Endothelial cell of umbilical vein (primary cell): ENCODE data around the gene RBM39. TPM values are rescaled to one million over a fixed set of nuclear protein-coding genes. Genes with fewer than 3 reads are reported as not detected.

Source experiments
- BruUV-seq: library from RNA; stranded (reverse); fragments of 400-500 nt; replicated peaks from 2 replicates; lab custom pipeline; 2021; lab: Mats Ljungman, UMichigan
- CTCF ChIA-PET: fragments of 300-600, 350-600 bp; sonication (Branson Sonifier 250); formaldehyde crosslinking; loops from one replicate; lab custom pipeline; 2021; ENCODE audit warnings: antibody characterized with exemption, inconsistent platforms; lab: Charles Lee
- POLR2A ChIA-PET: fragments of 300-600, 350-600 bp; sonication (Branson Sonifier 250); formaldehyde crosslinking; loops from one replicate; lab custom pipeline; 2021; ENCODE audit warnings: antibody characterized with exemption, inconsistent platforms; lab: Charles Lee
- DNase-seq: peaks from one replicate; pipeline ENCODE4 v3.0.0-alpha.2; 2011; ENCODE audit warnings: low read depth, low spot score
- FAIRE-seq: peaks from 2 replicates; lab custom pipeline; 2011; peaks lifted over from hg19 to GRCh38; lab: Jason Lieb, UNC
- H2AFZ ChIP-seq: 2 replicates; pipeline ENCODE4 v1.6.0; 2012; ENCODE audit warnings: low read depth, low read length, control low read depth, inconsistent platforms
- H3K27ac ChIP-seq: 2 replicates; pipeline ENCODE4 v1.5.1; 2011; ENCODE audit warnings: low read depth, mild to moderate bottlenecking, control low read depth, low read length, moderate library complexity; ENCODE audit not compliant: insufficient read depth
- H3K27me3 ChIP-seq, 2 experiments: 2 replicates each; pipeline versions ENCODE4 v1.6.0 to v1.6.1; 2011; ENCODE audit warnings: low read length in 2 of 2, mixed read lengths in 1 of 2; ENCODE audit not compliant: control insufficient read depth in 2 of 2, insufficient read depth in 2 of 2
- H3K36me3 ChIP-seq, 2 experiments: 2 replicates in 1 of 2; 3 replicates in 1 of 2; pipeline ENCODE4 v1.5.1; 2011; ENCODE audit warnings: low read length in 2 of 2, mild to moderate bottlenecking in 1 of 2, moderate library complexity in 1 of 2; ENCODE audit not compliant: control insufficient read depth in 2 of 2, insufficient read depth in 2 of 2; ENCODE audit errors: extremely low read depth in 1 of 2
- H3K4me1 ChIP-seq: 3 replicates; pipeline ENCODE4 v1.5.1; 2011; ENCODE audit warnings: mild to moderate bottlenecking, low read length; ENCODE audit not compliant: control insufficient read depth, insufficient read depth; ENCODE audit errors: extremely low read depth
- H3K4me2 ChIP-seq: 2 replicates; pipeline ENCODE4 v1.6.1; 2011; ENCODE audit warnings: low read length, control low read depth, mixed read lengths; ENCODE audit not compliant: insufficient read depth
- H3K4me3 ChIP-seq, 3 experiments: fragments of 200-600 bp in 1 of 3; sonication (generic), shearing (Covaris generic) in 1 of 3; replicated peaks in 1 of 3; 2 replicates each; pipeline ENCODE4 v1.5.1; 2011 to 2016; ENCODE audit warnings: control low read depth in 3 of 3, low read length in 3 of 3, mild to moderate bottlenecking in 2 of 3, inconsistent platforms in 1 of 3, low read depth in 1 of 3, moderate library complexity in 1 of 3; ENCODE audit not compliant: insufficient read depth in 1 of 3
- H3K79me2 ChIP-seq: 2 replicates; pipeline ENCODE4 v1.6.0; 2012; ENCODE audit warnings: low read length, inconsistent platforms; ENCODE audit not compliant: control insufficient read depth, insufficient read depth
- H3K9ac ChIP-seq: replicated peaks from 2 replicates; pipeline ENCODE3; 2011; ENCODE audit warnings: low read length, control low read depth; ENCODE audit not compliant: insufficient read depth; ENCODE audit errors: extremely low read depth
- H3K9me1 ChIP-seq: replicated peaks from 3 replicates; pipeline ENCODE4 v1.6.0; 2011; ENCODE audit warnings: mild to moderate bottlenecking, low read length; ENCODE audit not compliant: control insufficient read depth, insufficient read depth; ENCODE audit errors: extremely low read depth
- H3K9me3 ChIP-seq: replicated peaks from 2 replicates; pipeline ENCODE4 v1.5.1; 2012; ENCODE audit warnings: low read length, inconsistent platforms; ENCODE audit not compliant: control insufficient read depth, insufficient read depth
- H4K20me1 ChIP-seq: replicated peaks from 2 replicates; pipeline ENCODE3; 2011; ENCODE audit warnings: mild to moderate bottlenecking, low read length; ENCODE audit not compliant: control insufficient read depth, insufficient read depth; ENCODE audit errors: extremely low read depth
- CTCF ChIP-seq, 2 donors: IDR thresholded peaks; 1 replicate in 1 of 2; 2 replicates in 1 of 2; pipeline ENCODE4 v1.5.1; 2011; ENCODE audit warnings: low read length in 2 of 2, mild to moderate bottlenecking in 2 of 2, moderate library complexity in 2 of 2, control low read depth in 1 of 2, inconsistent platforms in 1 of 2, low read depth in 1 of 2; ENCODE audit not compliant: insufficient read depth in 1 of 2; ENCODE audit errors: extremely low read depth in 1 of 2
- EZH2 ChIP-seq: IDR thresholded peaks from 2 replicates; pipeline ENCODE4 v1.6.1; 2012; ENCODE audit warnings: borderline replicate concordance, low read depth, mild to moderate bottlenecking, moderate library complexity, low read length, inconsistent platforms; ENCODE audit not compliant: severe bottlenecking
- FOS ChIP-seq: IDR thresholded peaks from 2 replicates; pipeline ENCODE4 v1.6.1; 2011; ENCODE audit warnings: mild to moderate bottlenecking, low read length, moderate library complexity, borderline replicate concordance; ENCODE audit not compliant: insufficient read depth
- GATA2 ChIP-seq: IDR thresholded peaks from 2 replicates; pipeline ENCODE4 v1.7.0; 2011; ENCODE audit warnings: low read depth, mild to moderate bottlenecking, moderate library complexity, mixed read lengths, low read length; ENCODE audit not compliant: insufficient read length, insufficient read depth
- JUN ChIP-seq: IDR thresholded peaks from 2 replicates; pipeline ENCODE4 v1.6.1; 2011; ENCODE audit warnings: borderline replicate concordance, low read depth; ENCODE audit not compliant: insufficient read length, insufficient read depth
- MAX ChIP-seq: IDR thresholded peaks from 2 replicates; pipeline ENCODE4 v1.6.1; 2011; ENCODE audit not compliant: insufficient read depth, insufficient read length
- MYC ChIP-seq: IDR thresholded peaks from one replicate; pipeline ENCODE4 v1.6.1; 2011; ENCODE audit warnings: mild to moderate bottlenecking, low read depth, low read length
- POLR2A ChIP-seq: IDR thresholded peaks from 2 replicates; pipeline ENCODE4 v1.6.1; 2012; ENCODE audit warnings: low read depth, mild to moderate bottlenecking, control low read depth, low read length
- POLR2AphosphoS5 ChIP-seq: IDR thresholded peaks from 2 replicates; pipeline ENCODE4 v1.6.1; 2012; ENCODE audit warnings: low read depth, mild to moderate bottlenecking, control low read depth, low read length, moderate library complexity; ENCODE audit not compliant: insufficient read depth
- dilution Hi-C: fragments of 300-500 bp; cut with MboI; formaldehyde crosslinking; loops from one replicate; pipeline ENCODE4 v1.15.0; 2019; ENCODE audit warnings: low sequenced_read_pairs; ENCODE audit not compliant: extremely low pct_ligation_motif_present
- intact Hi-C: fragments of 100-400 bp; cut with micrococcal nuclease; formaldehyde crosslinking; loops from one replicate; pipeline ENCODE4 v1.10.0; 2022
- polyA plus RNA-seq, 4 experiments: library from polyadenylated mRNA; depleted of rRNA in 3 of 4; stranded (reverse) in 3 of 4; unstranded in 1 of 4; fragments of >200 nt; gene quantifications; 2 replicates each; pipeline versions ENCODE4 v1.2.1 to v1.2.3, GENCODE V29; 2011 to 2012; ENCODE audit warnings: missing spikeins in 1 of 4
- total RNA-seq: library from RNA; stranded (reverse); gene quantifications from 2 replicates; pipeline ENCODE4 v1.2.3, GENCODE V29; 2021

The RBM39 gene
- total and polyA plus RNA-seq, 2 donors (not counting 3 experiments of a cell fraction or from before 2014, with no cell fraction given): 106 to 309 TPM

- H3K9ac ChIP-seq: no peak overlapping the region
- H3K36me3 ChIP-seq: peaks cover 19 to 64% of the 10 kb centered on the region in 2 experiments
- H3K9me3 ChIP-seq: no peaks in the 10 kb centered on the region
- FAIRE-seq: no peak
- H3K4me1 ChIP-seq: no peaks in the 10 kb centered on the region
- H3K4me3 ChIP-seq: no peak overlapping the region
- dilution Hi-C loops (no loop called here), intact Hi-C loops (no loop called here)
- no peak overlapping the region for H3K27ac ChIP-seq
- peaks cover 57% of the 10 kb centered on the region for H3K79me2 ChIP-seq
- ChIA-PET CTCF (interaction anchor here (1.3 to 1.9 kb wide), 2 partner anchors 20 to 174 kb away, joined by 3 to 4 read pairs; no protein-coding TSS in a partner anchor), POLR2A (no interaction called here)
- no peak overlapping the region for H3K4me2 ChIP-seq
- TF ChIP-seq POLR2AphosphoS5: no peak
- TF ChIP-seq POLR2A: no peak
- TF ChIP-seq GATA2: no peak
- TF ChIP-seq MAX: no peak
- no peak for TF ChIP-seq EZH2
- TF ChIP-seq MYC: no peak
- no peak for TF ChIP-seq CTCF (IDR thresholded peaks at IDR 0.05; ENCODE audit: extremely low read depth in 1 of 2, insufficient read depth in 1 of 2, low read depth in 1 of 2, low read length in 2 of 2)
- no peak for TF ChIP-seq FOS
- no peak for TF ChIP-seq JUN
- H2AFZ ChIP-seq: no peak overlapping the region
- H4K20me1 ChIP-seq: peaks cover 10% of the 10 kb centered on the region
- BruUV-seq: no TSS peak
- no peak for DNase-seq
- H3K9me1 ChIP-seq: no peaks in the 10 kb centered on the region
- no peaks in the 10 kb centered on the region for H3K27me3 ChIP-seq
These were observed 32.0 kb downstream of the RBM39 start for GRCh38 chr20:35710039-35710438.
